SK-N-MC (cell line): ENCODE measurements around the gene ZMIZ1.

Source experiments
- DNase-seq: peaks from one replicate; pipeline ENCODE4 v3.0.0-alpha.2; 2011; ENCODE audit warnings: low read depth, low spot score
- H3K27ac ChIP-seq: fragments of 200-600 bp; sonication (generic); 2 replicates; pipeline ENCODE4 v1.5.1; 2016; ENCODE audit warnings: mixed run types
- H3K36me3 ChIP-seq: fragments of 200-600 bp; sonication (generic); 2 replicates; pipeline ENCODE4 v1.6.1; 2017; ENCODE audit warnings: antibody characterized with exemption, low read length, mixed read lengths; ENCODE audit not compliant: insufficient read depth
- H3K4me3 ChIP-seq: fragments of 200-600 bp; sonication (generic); 2 replicates; pipeline ENCODE4 v1.5.1; 2016
- H3K9ac ChIP-seq: fragments of 200-600 bp; sonication (generic); 2 replicates; pipeline ENCODE4 v1.8.0; 2017; ENCODE audit warnings: mixed run types, mixed read lengths; ENCODE audit not compliant: insufficient read length
- H3K9me3 ChIP-seq: fragments of 200-600 bp; sonication (generic); 2 replicates; pipeline ENCODE4 v1.6.1; 2017; ENCODE audit warnings: low read depth, mild to moderate bottlenecking, antibody characterized with exemption, low read length, moderate library complexity, mixed read lengths
- EZH2 ChIP-seq: fragments of 200-600 bp; sonication (generic); IDR thresholded peaks from one replicate; pipeline ENCODE4 v1.6.1; 2017; ENCODE audit warnings: antibody characterized with exemption
- FOXP2 ChIP-seq: optimal IDR thresholded peaks from 2 replicates; pipeline ENCODE3; 2011; ENCODE audit warnings: mild to moderate bottlenecking, moderate library complexity; ENCODE audit not compliant: insufficient read depth; ENCODE audit errors: extremely low read length, control extremely low read depth
- POLR2AphosphoS5 ChIP-seq: IDR thresholded peaks from 2 replicates; pipeline ENCODE4 v1.6.1; 2012; ENCODE audit warnings: mild to moderate bottlenecking, low read depth, low read length, borderline replicate concordance

The ZMIZ1 gene

GRCh38 chr10:79201706-79202105, 132.9 kb downstream of the ZMIZ1 start:
- H3K27ac ChIP-seq, result no peak overlapping the region
- no peaks in the 10 kb centered on the region for H3K9me3 ChIP-seq
- H3K9ac ChIP-seq, result no peak overlapping the region
- no peak for DNase-seq
- TF ChIP-seq EZH2, result no peak
- no peak for TF ChIP-seq FOXP2
- TF ChIP-seq POLR2AphosphoS5, result no peak
- H3K4me3 ChIP-seq, result no peak overlapping the region
- no peaks in the 10 kb centered on the region for H3K36me3 ChIP-seq

- no peak overlapping the region for H3K9ac ChIP-seq
- no peak overlapping the region for H3K27ac ChIP-seq
- no peak overlapping the region for H3K4me3 ChIP-seq
- H3K36me3 ChIP-seq, result no peaks in the 10 kb centered on the region
- DNase-seq, result no peak
- TF ChIP-seq FOXP2, result no peak
- no peak for TF ChIP-seq EZH2
- no peak for TF ChIP-seq POLR2AphosphoS5
- H3K9me3 ChIP-seq, result no peaks in the 10 kb centered on the region
Measured at GRCh38 chr10:79202188-79203013, 133.6 kb downstream of the ZMIZ1 start.

DNA sequence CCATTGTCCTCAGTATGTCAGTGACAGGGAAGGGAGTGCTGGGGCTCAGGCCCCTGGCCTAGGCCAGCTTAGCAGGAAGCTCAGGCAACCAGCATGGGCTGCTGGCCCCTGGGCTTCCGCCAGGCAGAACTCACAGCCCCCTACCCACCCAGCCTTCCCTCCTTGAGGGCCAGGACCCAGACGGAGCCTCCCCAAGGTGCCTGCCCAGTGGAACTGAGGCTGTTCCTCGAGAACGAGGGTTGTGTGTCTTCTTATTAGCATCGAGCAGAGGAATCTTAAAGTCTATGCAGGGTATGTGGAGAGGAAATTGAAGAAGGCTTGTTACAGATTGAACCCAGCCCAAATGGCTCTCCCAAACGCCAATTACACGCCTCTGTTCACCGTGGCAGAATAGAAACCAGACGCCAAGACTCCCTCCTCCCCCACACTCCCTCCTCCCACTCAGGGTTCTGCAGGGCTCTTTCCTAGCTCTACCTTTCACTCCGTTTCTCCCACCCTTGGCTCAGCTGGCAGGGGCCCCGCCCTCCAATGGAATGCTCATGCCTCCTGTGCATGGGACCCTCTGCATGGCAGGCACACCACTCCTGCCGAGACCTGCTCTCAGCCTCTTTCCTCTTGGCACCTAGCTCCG, 134.4 kb downstream of the ZMIZ1 start:
- Histone ChIP-seq H3K27ac (no peak overlapping the region), H3K4me3 (no peak overlapping the region), H3K36me3 (no peaks in the 10 kb centered on the region), H3K9ac (no peak overlapping the region), H3K9me3 (no peaks in the 10 kb centered on the region)
- no peak for DNase-seq
- TF ChIP-seq FOXP2 (no peak), EZH2 (no peak), POLR2AphosphoS5 (no peak)

- Histone ChIP-seq H3K36me3 (no peaks in the 10 kb centered on the region), H3K9ac (no peak overlapping the region), H3K9me3 (no peaks in the 10 kb centered on the region), H3K4me3 (no peak overlapping the region), H3K27ac (no peak overlapping the region)
- DNase-seq, result no peak
- TF ChIP-seq EZH2 (no peak), POLR2AphosphoS5 (no peak), FOXP2 (no peak)
Measured at GRCh38 chr10:79203833-79204232, 135.1 kb downstream of the ZMIZ1 start.

DNA sequence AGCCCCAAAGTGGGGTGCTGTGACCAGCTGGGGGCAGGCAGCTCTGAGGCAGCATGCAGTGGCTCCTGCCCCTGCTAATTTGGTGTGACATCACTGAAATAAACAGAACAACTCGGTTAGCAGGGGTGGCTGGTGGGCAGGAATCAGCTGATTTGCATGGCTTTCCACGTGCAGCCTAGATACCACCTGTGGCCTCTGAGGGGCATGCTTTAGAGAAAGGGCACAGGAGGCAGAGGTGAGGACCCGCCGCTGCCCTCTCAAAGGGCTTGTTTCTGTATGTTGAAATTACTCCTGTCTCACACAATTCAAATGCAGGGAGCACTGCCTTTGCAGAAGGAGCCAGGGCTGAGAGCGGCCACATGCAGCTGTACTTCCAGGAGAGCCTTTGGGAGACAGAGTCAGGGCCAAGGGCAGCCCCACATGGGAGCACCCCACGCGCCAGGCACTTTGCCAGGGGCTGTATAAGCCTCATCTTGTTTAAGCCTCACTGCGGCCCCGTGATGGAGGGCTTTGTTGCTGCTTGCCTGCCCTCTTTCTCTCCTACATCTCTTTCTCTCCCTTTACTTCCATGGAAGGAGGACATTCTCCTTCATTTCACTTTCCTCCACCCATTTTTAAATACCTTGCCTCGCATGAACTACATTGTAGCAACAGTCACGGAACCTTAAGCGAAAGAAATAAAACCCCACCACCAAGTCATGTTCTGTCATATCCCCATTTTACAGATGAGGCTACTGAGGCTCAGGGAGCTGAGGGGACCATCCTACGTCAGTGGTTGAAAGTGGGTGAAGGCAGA, 137.7 kb downstream of the ZMIZ1 start:
- DNase-seq, result no peak
- Histone ChIP-seq H3K36me3 (no peaks in the 10 kb centered on the region), H3K27ac (no peak overlapping the region), H3K9ac (no peak overlapping the region), H3K9me3 (no peaks in the 10 kb centered on the region), H3K4me3 (no peak overlapping the region)
- TF ChIP-seq POLR2AphosphoS5, result no peak
- TF ChIP-seq EZH2, result no peak
- no peak for TF ChIP-seq FOXP2

DNA sequence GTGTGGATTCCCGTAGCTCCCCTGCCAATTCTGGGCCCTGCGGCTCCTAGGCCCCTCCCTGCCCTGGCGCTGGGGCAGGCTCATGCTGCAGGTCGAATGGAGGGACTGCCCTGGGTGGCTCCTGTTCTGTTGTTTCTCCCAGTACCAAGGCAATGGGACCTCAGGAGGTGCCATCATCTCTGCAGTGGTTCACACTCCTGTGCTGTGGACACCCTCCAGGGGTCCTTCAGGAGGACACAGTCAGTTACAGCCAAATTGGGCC, 138.3 kb downstream of the ZMIZ1 start:
- DNase-seq, result no peak
- H3K4me3 ChIP-seq, result no peak overlapping the region
- H3K36me3 ChIP-seq, result no peaks in the 10 kb centered on the region
- H3K27ac ChIP-seq, result no peak overlapping the region
- no peak for TF ChIP-seq POLR2AphosphoS5
- no peak for TF ChIP-seq EZH2
- no peak for TF ChIP-seq FOXP2
- no peak overlapping the region for H3K9ac ChIP-seq
- H3K9me3 ChIP-seq, result no peaks in the 10 kb centered on the region

DNA sequence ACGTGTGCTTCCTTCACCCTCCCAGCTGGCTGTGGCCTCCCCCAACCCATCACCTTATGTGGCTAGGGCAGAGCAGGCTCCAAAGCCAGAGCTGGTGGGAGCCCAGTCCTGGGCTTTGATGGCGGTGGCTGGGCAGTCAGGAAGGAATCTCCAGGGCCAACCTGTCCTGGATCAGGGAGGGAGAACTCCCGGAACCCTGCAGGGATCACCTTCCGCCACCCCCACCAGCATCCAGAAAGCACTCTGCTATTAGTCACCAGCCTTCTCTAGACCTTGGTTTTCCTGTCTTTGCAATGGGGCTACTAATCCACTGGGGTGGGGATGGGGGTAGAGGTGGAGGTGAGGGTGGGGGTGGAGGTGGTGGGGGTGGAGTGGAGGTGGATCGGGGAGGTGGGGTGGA, 139.0 kb downstream of the ZMIZ1 start:
- DNase-seq, result no peak
- Histone ChIP-seq H3K9me3 (no peaks in the 10 kb centered on the region), H3K4me3 (no peak overlapping the region), H3K27ac (no peak overlapping the region), H3K9ac (no peak overlapping the region), H3K36me3 (no peaks in the 10 kb centered on the region)
- no peak for TF ChIP-seq POLR2AphosphoS5

- no peak overlapping the region for H3K27ac ChIP-seq
- H3K4me3 ChIP-seq, result no peak overlapping the region
- no peaks in the 10 kb centered on the region for H3K9me3 ChIP-seq
- no peak overlapping the region for H3K9ac ChIP-seq
- TF ChIP-seq FOXP2, result no peak
- no peak for DNase-seq
- no peaks in the 10 kb centered on the region for H3K36me3 ChIP-seq
Measured at GRCh38 chr10:79208251-79208983, 139.7 kb downstream of the ZMIZ1 start.
